GM18508 (cell line): ENCODE measurements around the gene DEFB124.
"Not testable (repeated sequence)": the region's sequence is repeated elsewhere in the genome, so short reads cannot be mapped to it uniquely, and the experiment has no call there.

Source experiments
- ATAC-seq: cut with Tn5 transposase; IDR thresholded peaks from one replicate; pipeline ENCODE4 v1.9.1; 2021; ENCODE audit warnings: moderate number of reproducible peaks; ENCODE audit not compliant: insufficient read depth, unreplicated experiment

The DEFB124 gene

DNA sequence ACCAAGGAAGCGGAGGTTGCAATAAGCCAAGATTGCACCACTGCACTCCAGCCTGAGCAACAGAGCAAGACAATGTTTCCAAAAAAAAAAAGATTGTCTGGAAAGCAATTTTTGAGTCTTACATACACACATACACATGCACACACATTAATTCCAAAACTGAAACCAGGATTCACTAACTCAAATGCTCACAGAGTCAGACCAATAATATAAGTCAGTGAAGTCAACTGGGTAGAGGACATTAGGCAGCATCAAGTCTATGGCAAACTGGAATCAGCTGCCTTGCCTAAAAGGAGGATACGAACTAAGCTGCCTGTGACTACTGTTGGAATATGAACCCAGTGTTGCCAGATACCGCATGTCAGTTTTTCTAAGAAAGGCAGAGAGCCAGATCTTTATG, 15.8 kb upstream of the DEFB124 start:
- no peak for ATAC-seq

DNA sequence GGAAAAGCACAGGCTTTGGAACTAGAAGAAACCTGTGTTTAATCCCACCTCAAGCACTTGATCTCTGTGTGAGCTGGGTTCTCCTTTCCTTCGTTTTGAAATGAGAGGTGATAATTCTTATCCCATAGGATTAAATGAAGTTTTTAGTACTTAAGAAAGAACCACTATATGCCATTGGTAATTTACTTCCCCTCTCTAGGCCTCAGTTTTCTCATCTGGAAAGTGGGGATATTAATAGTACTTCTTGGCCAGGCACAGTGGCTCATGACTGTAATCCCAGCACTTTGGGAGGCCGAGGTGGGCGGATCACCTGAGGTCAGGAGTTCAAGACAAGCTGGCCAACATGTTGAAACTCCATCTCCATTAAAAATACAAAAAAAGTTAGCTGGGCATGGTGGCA, 14.2 kb upstream of the DEFB124 start:
- no peak for ATAC-seq

DNA sequence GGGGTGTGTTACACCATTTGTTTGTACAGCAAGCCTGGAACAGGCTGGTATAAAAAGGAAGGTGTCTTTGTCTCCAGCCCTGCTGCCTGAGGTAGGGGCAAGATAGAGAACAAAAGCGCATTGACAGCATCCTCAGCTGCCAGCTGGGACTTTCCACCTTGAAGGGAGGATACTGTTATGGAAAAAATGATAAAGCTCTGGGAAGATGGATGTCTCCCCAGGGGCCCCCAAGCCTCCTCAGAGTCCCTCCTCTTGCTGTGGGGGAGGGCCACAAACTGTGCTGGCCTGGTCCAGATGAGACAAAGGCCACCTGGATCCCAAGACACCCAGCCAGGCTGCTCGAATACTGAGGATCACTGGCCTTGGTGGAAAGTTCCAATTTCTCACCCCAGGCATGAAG, 13.2 kb upstream of the DEFB124 start:
- no peak for ATAC-seq

DNA sequence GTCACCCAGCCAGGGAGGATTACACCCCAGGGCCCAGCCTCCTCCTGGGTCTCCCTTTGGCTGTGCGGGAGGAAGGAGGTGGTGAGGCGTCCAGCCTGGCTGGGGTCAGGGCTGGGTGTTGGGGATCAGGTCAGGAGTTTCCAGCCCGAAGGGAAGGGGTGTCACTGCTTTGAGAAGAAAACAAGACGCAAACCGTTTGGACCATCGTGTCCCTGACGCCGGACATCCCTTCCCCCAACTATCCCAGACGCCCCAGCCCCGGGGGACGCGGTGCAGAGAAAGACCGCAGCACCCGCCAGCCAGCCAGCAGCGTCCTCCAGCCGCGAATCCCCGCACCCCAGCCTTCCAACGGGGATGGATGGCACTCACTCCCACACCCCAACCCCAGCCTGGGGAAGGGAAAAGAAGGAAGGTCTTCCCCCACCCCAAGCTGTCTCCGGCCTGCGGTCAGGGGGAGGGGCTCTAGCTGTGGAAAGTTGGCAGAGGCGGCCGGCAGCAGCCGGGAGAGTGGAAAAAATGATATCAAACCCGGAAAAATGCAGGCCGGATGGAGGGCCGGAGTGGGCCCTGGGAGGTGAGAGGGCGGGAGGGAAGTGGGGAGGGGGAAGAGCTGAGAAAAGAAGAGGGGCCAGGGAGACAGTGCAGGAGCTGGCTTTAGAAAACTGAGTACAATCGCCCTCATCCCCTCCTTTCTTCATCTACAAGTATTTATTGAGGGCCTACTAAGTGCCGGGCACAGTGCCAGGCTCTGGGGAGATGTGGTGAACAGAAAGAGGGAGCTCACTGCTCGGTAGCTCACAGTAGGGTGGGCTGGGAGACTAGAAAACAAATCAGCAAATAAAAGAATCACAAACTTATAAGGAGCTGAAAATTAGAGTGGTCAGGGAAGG, 10.8 kb upstream of the DEFB124 start:
- no peak for ATAC-seq

DNA sequence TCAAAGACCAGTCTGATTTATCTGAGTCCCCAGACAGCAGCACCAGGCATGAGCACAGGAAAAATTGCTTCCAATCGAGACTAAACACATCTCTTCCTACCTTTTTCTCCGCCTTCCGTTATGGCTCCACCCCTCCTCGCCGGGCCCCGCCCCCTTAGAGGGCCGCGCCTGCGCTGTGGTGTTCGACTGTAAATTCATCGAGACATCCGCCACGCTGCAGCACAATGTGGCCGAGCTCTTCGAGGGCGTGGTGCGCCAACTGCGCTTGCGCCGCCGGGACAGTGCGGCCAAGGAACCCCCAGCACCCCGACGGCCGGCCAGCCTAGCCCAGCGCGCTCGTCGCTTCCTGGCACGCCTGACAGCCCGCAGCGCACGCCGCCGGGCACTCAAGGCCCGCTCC, 9.1 kb upstream of the DEFB124 start:
- ATAC-seq = no peak

DNA sequence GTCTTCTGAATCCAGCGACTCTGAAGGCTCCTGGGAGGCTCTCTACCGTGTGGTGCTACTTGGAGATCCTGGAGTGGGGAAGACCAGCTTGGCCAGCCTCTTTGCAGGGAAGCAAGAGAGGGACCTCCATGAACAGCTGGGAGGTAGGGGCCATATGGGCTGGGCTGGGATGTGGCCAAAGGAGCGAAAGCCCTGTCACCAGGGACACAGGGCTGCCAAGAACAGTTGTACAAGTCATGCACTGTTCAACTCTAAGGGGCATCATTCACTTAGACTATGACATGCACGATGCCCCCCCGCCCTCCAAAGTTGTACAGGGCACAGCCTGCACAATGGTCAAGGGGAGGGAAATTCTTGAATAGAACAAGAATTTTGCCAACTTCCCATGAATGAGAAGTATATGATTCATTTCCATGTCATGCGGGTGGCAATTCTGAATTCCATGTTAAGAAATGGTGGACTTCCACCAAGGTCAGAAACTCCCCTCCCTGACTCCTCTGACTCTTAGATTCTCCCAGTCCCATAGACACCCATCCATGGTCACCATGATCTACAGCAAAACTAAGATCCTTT, 1.8 kb upstream of the DEFB124 start:
- no peak for ATAC-seq

DNA sequence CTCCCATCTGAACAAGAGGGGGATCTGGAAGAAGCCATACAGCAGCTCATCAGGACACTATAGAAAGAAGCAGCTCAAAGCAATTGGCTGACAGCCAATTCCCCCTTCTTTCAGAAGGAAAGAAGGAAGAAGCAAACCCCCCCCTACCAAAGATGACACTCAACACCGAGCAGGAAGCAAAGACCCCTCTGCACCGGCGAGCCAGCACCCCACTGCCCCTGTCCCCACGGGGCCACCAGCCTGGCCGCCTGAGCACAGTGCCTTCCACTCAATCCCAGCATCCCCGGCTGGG, 1.3 kb upstream of the DEFB124 start:
- ATAC-seq = no peak

DNA sequence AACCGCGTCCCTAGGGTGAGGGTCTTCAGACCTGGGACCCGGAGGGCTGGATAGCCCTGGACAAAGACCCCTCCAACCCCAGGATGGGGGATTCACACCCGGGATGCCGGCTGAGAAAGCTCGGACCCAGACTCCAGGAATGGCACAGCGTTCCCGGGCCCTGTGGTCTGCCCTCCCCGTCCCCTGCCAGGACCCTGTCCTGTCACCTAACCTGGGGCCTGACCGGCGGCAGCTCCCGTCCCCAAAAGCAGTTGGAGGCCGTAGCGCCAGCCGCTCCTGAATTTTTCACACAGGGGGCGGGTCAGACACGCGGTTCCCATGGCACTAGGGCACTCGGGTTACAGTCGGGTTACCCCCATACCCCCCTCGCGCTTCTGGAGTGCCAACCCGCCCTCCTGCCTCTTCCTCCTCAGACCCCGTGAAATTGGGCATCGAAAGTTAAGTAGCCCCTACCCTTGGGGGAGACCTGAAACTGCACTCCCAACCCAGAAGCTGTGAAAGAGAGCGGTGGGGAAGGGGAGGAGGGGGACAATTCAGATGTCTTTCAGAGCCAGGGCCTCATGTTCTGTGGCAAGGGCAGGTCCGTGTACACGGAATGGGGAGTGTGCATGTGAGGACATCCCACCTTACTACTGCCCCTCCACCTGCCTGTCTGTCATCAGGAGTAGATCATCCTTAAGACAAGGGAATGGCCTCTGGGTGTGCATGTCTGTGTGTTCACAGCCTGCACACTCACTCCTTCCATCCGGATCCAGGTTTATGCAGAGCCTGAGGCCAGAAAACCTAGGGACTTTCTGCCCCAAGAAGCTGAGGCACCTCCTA, 756 bp upstream of the DEFB124 start:
- ATAC-seq = no peak

DNA sequence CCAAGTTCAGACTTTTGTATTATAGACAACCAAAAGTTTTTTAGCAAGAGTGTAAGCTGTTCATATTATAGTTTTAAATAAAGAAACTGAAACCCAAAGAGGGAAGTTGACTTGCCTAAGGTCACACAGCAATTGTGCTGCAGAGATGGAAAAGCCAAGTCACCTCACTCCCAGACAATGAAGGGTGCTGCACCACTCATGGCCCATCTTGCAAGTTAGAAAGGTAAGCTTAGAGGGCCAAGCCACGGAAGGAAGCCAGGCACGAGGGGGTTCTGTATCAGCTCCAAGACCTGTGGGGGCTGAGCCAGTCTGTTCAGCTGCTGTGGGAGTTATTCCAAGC, 860 bp downstream of the DEFB124 start:
- peak; percentile 81 for ATAC-seq

DNA sequence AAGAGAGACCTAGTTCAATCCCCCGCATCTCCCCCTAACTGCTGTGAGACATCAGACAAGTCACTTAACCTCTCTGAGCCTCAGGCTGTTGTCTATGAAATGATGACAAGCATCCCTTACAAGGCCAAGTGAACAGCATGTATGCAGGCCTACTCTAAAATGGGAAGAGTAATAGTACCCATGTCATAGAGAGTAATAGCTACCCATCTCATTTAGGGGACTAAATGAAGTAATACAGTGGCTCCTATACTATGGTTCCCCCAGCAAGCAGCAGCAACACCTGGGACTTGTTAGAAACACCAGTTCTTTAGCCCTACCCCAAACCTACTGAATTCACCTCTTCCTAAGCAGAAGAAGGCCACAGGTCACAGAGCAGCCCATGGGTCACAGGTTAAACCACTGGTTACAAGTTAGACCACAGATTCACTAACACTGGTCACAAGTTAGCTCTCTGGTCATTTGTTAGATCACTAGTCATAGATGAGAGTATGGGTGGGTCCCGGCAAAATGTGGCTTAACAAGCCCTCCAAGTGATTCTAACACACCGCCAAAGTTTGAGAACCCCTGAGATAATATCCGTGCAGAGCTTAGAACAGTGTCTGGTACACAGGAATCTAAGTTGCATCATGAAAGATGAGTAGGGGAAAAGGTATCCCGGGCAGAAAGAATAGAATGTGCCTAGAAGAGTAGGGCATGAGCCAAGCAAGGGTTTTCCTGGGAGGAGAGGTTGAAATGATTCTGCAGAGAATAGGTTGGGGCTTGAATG, 1.4 kb downstream of the DEFB124 start:
- ATAC-seq = peak; percentile 22

DNA sequence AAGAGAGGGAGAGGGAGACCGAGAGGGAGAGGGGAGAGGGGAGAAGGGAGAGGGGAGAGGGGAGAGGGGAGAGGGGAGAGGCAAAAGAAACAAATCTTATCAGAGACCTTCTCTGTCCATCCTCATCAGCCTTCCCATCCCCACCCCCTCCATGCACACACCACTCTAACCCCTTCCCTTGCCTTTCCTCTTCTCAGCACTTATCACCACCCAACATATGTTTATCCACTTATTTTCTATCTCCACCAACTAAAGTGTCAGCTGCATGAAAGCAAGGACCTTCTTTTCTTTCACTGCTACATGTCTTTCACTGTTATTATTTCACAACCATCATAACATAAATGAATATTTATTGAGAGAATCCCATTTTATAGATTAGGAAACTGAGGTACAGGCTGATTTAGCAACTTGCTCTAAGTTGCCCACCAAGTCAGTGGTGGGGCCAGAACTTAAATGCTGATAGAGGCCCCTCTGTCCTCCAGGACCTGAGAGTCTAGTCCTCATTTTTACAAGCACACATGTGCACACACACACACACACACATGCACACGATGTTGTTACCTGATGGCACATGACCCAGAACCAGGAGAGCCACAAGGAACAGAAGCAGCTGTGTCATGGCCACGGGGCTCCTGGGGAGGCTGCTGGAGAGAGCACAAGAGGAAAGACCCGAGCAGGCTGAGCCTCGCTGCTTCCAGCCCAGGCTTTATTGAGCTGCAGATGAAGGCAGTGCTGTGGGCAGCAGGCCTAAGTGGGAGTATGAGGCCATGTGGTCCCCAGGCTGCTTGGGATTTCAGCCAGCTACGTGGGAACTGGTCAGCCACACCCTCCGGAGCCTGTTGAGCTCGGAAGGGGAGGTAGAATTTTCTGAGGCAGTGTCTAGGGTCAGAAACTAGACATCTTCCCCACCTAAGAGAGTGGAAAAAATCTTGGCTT, 2.3 kb downstream of the DEFB124 start:
- ATAC-seq = no peak

DNA sequence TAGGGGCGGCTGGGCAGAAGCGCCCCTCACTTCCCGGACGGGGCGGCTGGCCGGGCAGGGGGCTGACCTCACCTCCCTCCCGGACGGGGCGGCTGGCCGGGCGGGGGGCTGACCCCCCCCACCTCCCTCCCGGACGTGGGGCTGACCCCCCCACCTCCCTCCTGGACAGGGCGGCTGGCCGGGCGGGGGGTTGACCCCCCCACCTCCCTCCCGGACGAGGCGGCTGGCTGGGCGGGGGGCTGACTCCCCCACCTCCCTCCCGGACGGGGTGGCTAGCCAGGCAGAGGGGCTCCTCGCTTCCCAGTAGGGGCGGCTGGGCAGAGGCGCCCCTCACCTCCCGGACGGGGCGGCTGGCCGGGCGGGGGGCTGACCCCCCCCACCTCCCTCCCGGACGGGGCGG, 4.0 kb downstream of the DEFB124 start:
- not testable (repeated sequence) for ATAC-seq

DNA sequence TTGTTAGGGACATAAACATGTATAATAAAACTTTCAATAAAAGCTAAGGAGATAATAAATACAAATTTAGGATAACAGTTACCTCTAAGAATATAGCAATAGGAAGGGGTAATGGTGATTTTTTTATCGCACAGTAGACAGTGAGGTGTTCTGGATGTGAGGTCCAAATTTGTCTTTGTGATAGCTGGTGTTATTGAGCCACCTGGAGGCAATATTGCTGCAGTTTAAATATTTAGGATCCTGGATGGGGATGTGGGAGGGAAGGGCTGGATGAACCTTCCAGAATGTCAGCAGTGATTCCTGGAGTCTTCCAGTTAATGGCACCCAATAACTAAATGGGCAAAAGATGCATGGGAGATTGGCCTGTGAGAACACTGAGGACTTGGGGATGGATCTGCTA, 20.6 kb downstream of the DEFB124 start:
- ATAC-seq = no peak

DNA sequence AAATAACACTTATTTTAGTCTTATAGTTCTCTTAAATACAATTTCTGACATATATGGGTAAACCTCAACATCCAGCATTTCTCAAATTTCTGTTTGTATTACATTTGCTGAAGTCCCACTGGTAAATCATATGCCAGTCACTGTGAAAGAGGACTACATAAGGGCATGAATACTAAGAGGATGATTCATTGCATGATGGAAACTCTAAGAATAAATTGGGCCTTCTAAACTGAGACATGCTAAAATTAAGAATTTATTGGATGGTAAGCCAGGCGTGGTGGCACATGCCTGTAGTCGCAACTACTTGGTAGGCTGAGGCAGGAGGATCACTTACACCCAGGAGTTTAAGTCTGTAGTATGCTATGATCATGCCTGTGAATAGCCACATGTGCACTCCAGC, 22.4 kb downstream of the DEFB124 start:
- no peak for ATAC-seq

DNA sequence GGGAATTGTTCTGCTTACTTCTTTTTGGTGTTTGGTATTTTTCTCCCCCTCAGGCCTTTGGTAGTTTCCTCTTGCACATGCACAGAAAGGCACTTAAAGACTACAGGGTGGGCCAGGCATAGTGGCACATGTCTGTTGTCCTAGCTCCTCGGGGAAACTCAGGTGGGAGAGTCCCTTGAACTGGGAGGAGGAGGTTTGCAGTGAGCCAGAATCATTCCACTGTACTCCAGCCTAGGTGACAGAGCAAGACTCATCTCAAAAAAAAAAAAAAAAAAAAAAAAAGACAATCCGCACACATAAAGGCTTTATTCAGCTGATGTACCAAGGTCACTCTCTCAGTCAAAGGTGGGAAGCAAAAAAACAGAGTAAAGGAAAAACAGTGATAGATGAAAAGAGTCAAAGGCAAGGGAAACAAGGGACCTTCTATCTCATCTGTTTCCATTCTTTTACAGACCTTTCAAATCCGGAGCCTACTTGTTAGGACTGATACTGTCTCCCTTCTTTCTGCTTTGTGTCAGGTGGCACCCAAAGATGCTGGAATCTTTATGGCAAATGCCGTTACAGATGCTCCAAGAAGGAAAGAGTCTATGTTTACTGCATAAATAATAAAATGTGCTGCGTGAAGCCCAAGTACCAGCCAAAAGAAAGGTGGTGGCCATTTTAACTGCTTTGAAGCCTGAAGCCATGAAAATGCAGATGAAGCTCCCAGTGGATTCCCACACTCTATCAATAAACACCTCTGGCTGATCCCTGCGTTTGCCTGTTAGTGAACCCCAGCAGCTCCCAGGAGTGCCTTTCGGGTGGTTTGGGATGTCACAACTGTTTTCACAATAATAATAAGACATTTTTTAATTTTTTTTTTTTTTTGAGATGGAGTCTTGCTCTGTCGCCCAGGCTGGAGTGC, 25.2 kb downstream of the DEFB124 start:
- ATAC-seq = no peak

DNA sequence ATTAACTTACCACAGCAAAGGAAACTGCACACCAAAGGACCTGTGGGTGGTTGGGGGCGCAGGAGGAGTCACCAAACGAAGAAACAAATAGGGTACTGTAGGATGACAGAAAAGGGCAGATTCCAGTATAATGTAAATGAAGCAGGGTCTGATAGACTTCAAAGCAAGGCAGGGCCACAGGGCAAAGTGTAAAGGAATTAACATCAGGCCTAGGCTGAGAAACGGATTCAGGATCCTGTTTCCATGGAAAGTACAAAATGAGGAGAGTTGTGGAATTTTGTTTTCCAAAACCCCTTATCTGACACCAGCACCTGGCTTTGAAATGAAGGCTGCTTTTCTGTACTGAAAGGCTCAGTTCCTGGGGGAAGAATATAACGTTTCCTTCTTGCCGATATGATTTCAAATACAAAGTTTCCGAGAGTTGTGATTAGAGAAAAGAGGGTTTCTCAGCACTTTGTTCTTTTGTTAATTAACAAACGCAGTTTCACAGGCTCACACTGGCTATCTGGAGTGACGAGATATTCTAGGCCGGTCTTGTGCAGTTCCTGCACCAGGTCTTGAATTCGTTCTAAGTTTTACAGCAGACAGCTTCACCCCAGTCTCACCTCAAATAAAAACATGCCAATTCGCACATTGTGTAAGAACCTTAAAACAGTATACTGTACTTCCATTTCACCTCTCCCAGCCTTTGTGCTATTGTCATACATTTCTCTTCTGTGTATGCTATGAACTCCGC, 28.7 kb downstream of the DEFB124 start:
- no peak for ATAC-seq

DNA sequence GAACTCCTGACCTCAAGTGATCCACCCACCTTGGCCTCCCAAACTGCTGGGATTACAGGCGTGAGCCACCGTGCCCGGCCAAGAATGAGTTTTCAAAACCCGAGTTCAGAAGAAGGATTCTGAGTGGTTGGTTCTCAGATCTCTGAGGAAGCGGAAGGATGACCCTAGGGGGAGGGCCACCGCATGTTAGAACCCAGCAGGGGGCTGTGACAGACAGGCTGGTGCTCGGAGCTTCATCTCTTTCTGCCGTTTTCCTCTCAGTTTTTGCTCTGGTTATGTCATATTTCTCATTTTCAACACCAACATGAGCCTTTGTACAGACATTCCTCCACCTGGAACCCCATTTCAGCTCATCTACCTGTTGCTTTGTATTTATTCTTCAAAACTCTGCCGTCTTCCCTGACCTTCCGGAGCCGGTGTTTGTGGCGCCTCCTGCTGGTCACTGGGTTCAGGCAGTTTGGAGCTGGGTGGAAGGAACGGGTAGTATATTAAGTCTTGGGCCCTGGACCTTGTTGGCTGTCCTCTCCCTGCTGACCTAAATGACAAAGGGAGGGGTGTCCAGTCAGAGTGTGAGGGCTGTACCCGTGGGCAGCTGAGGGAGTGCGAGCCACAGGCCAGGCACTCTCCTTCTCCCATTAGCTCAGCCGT, 34.8 kb downstream of the DEFB124 start, which contains the start of gene DEFB123:
Gene DEFB123, plus strand, starts transcription at position 621 of the 648 bp plus-strand sequence. CDS start 67 bp downstream, outside the sequence.
- ATAC-seq = no peak
